Measurements from ENCODE around the gene PSMC5.

DNA sequence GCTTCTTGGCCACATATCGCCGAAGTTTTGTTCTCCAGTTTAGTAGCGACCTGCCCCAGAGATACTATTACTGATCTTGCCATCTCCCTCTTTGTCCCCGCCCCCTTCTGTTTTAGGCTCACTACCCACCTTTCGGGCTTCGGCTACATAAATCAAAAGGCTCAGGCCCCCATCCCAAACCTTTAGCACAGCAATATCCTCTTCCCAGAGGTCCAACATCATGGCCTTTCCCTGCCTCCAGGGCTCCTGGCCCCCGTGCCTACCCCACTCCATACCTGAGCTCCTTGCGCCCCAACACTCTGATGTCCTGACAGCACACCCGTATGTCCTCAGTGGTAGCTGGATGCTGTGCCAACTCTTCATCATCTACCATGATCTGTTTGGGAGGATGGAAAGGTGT lies 2.9 kb upstream of the PSMC5 start:
- TF ChIP-seq, protein P1, sequence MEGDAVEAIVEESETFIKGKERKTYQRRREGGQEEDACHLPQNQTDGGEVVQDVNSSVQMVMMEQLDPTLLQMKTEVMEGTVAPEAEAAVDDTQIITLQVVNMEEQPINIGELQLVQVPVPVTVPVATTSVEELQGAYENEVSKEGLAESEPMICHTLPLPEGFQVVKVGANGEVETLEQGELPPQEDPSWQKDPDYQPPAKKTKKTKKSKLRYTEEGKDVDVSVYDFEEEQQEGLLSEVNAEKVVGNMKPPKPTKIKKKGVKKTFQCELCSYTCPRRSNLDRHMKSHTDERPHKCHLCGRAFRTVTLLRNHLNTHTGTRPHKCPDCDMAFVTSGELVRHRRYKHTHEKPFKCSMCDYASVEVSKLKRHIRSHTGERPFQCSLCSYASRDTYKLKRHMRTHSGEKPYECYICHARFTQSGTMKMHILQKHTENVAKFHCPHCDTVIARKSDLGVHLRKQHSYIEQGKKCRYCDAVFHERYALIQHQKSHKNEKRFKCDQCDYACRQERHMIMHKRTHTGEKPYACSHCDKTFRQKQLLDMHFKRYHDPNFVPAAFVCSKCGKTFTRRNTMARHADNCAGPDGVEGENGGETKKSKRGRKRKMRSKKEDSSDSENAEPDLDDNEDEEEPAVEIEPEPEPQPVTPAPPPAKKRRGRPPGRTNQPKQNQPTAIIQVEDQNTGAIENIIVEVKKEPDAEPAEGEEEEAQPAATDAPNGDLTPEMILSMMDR (optimal IDR thresholded peaks at IDR 0.05 in 1 of 3, IDR thresholded peaks at IDR 0.05 in 1 of 3, conservative IDR thresholded peaks at IDR 0.05 in 1 of 3; ENCODE audit: extremely low read depth in 1 of 3, insufficient read depth in 2 of 3, low read length in 3 of 3) = no peak
- no peak for TF ChIP-seq EZH2 (IDR thresholded peaks at IDR 0.05; ENCODE audit: low read length)

Measured in keratinocyte (primary cell).